ENCODE results near the gene BRCC3. TPM values are rescaled to one million over a fixed set of nuclear protein-coding genes. Genes with fewer than 3 reads are reported as not detected.
A peak's percentile ranks its signal among the peaks of the same experiment; 100 is the strongest.

The BRCC3 gene
- total and polyA plus RNA-seq, 2 of the 13 experiments (the other 11 are each of a cell fraction or from before 2014, with no cell fraction given), result 19.8 to 24.3 TPM

DNA sequence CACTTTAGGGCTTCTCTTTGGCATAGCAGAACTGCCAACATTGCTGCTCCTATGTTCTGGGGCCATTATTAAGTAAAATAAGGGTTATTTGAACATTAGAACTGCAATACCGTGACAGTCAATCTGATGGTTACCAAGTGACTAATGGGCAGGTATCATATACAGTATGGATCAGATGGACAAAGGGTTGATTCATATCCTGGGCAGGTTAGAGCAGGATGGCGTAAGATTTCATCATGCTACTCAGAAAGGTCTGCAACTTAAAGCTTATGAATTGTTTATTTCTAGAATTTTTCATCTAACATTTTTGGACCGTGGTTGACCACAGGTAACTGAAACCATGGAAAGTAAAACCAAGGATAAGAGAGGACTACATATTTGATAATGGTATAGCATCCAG lies 40.9 kb downstream of the BRCC3 start:
- no peak for FAIRE-seq
- H3K27me3 ChIP-seq (ENCODE audit: control insufficient read depth in 1 of 2, insufficient read depth in 2 of 2, low read length in 2 of 2), result no peaks in the 10 kb centered on the region
- ChIA-PET CTCF (ENCODE audit: low intra/inter-chr PET ratio, low total read pairs) (no interaction called here), POLR2A (no interaction called here)
- H4K20me1 ChIP-seq (ENCODE audit: insufficient read depth, low read length), result no peaks in the 10 kb centered on the region
- H3K4me1 ChIP-seq (ENCODE audit: insufficient read depth, low read length), result peaks cover 7% of the 10 kb centered on the region; the same call in 1 of the 2 replicates
- intact Hi-C loops (cut with micrococcal nuclease; ENCODE audit: unreplicated experiment), result no loop called here
- in situ Hi-C loops (cut with HindIII; ENCODE audit: extremely low pct_ligation_motif_present, low pct_unique_long_range_greater_than_20kb), result no loop called here
- no peak overlapping the region for H3K4me3 ChIP-seq (replicated peaks in 1 of 3; ENCODE audit: insufficient read depth in 1 of 3, low read depth in 2 of 3, low read length in 3 of 3)
- H3K9me3 ChIP-seq (ENCODE audit: low read length), result no peaks in the 10 kb centered on the region
- H3K27ac ChIP-seq (ENCODE audit: extremely low read length, insufficient read depth, low read length), result no peak overlapping the region
- no peak overlapping the region for H3K9ac ChIP-seq (ENCODE audit: insufficient read depth, low read depth, low read length)
- 100% methylated on average over 3 of the region's 3 CpGs for WGBS (ENCODE audit: low lambda C conversion rate)
- BruUV-seq (replicated peaks), result no TSS peak
- DNase-seq (ENCODE audit: low spot score), result no peak
- no peak for ATAC-seq
- H3K36me3 ChIP-seq (replicated peaks in 1 of 2; ENCODE audit: control insufficient read depth in 1 of 2, insufficient read depth in 2 of 2, low read length in 2 of 2), result peaks cover 1 to 3% of the 10 kb centered on the region in 2 experiments; a peak in 3 of 5 replicates
- H2AFZ ChIP-seq (ENCODE audit: low read length), result no peak overlapping the region
- TF ChIP-seq ZNF331 (CRISPR knock-in tag; IDR thresholded peaks at IDR 0.05), result no peak
- TF ChIP-seq CEBPG (CRISPR knock-in tag; IDR thresholded peaks at IDR 0.05), result peak; percentile 43; the same call in 1 of the 2 replicates
- TF ChIP-seq CEBPB (IDR thresholded peaks at IDR 0.05; ENCODE audit: borderline replicate concordance, low read depth, low read length), result 0 out of 2 replicates have a peak, but pooled peaks have one; percentile 18
- no peak for TF ChIP-seq EP300 (IDR thresholded peaks at IDR 0.05; ENCODE audit: low read depth in 2 of 2, low read length in 2 of 2)
- TF ChIP-seq EP300 (CRISPR knock-in tag; IDR thresholded peaks at IDR 0.05; ENCODE audit: borderline replicate concordance), result no peak
- no peak for TF ChIP-seq LCORL (IDR thresholded peaks at IDR 0.05)
- TF ChIP-seq LCORL (CRISPR knock-in tag; IDR thresholded peaks at IDR 0.05), result no peak
- TF ChIP-seq FOSL2 (CRISPR knock-in tag; IDR thresholded peaks at IDR 0.05), result 0 out of 2 replicates have a peak, but pooled peaks have one; percentile 17
- TF ChIP-seq, protein P1, sequence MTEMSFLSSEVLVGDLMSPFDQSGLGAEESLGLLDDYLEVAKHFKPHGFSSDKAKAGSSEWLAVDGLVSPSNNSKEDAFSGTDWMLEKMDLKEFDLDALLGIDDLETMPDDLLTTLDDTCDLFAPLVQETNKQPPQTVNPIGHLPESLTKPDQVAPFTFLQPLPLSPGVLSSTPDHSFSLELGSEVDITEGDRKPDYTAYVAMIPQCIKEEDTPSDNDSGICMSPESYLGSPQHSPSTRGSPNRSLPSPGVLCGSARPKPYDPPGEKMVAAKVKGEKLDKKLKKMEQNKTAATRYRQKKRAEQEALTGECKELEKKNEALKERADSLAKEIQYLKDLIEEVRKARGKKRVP (CRISPR knock-in tag; IDR thresholded peaks at IDR 0.05), result peak in 1 of 2 experiments; percentile 87; a peak in 2 of 4 replicates
- H3K4me2 ChIP-seq (ENCODE audit: low read depth, low read length), result no peak overlapping the region
- H3K79me2 ChIP-seq (ENCODE audit: insufficient read depth, low read length), result no peaks in the 10 kb centered on the region

DNA sequence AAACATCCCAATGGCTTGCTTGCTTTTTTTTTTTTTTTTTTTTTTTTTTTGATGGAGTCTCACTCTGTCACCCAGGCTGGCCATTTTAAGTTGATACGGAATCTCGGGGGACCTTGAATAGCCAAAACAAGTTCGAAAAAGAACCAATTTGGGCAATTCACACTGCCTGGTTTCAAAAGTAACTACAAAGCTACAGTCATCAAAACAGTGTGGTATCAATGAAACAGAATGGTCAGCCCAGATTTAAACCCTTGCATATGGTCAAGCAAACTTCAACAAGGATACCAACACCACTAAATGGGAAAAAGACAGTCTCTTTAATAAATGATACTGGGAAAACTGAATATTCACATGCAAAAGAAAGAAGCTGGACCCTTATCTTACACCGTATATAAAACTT lies 41.8 kb downstream of the BRCC3 start:
- TF ChIP-seq JUND (CRISPR knock-in tag; IDR thresholded peaks at IDR 0.05) (no peak), ZNF24 (IDR thresholded peaks at IDR 0.05) (no peak), SKI (IDR thresholded peaks at IDR 0.05; ENCODE audit: partially characterized antibody) (no peak), FOXP1 (IDR thresholded peaks at IDR 0.05) (no peak), FOXP1 (CRISPR knock-in tag; IDR thresholded peaks at IDR 0.05) (no peak), RFX1 (IDR thresholded peaks at IDR 0.05) (no peak), MAFK (conservative IDR thresholded peaks at IDR 0.05 in 1 of 2, IDR thresholded peaks at IDR 0.05 in 1 of 2; ENCODE audit: low read length in 2 of 2) (no peak), ATM (IDR thresholded peaks at IDR 0.05; ENCODE audit: borderline replicate concordance) (no peak), HDAC1 (CRISPR knock-in tag; IDR thresholded peaks at IDR 0.05) (no peak)
- TF ChIP-seq, protein P2, sequence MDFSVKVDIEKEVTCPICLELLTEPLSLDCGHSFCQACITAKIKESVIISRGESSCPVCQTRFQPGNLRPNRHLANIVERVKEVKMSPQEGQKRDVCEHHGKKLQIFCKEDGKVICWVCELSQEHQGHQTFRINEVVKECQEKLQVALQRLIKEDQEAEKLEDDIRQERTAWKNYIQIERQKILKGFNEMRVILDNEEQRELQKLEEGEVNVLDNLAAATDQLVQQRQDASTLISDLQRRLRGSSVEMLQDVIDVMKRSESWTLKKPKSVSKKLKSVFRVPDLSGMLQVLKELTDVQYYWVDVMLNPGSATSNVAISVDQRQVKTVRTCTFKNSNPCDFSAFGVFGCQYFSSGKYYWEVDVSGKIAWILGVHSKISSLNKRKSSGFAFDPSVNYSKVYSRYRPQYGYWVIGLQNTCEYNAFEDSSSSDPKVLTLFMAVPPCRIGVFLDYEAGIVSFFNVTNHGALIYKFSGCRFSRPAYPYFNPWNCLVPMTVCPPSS (IDR thresholded peaks at IDR 0.05), result no peak
- in situ Hi-C loops (cut with HindIII; ENCODE audit: extremely low pct_ligation_motif_present, low pct_unique_long_range_greater_than_20kb), result no loop called here

More for the DNA sequence above, 41.8 kb downstream of the BRCC3 start:
- peaks cover 1 to 3% of the 10 kb centered on the region in 2 experiments; a peak in 3 of 5 replicates for H3K36me3 ChIP-seq (replicated peaks in 1 of 2; ENCODE audit: control insufficient read depth in 1 of 2, insufficient read depth in 2 of 2, low read length in 2 of 2)
- intact Hi-C loops (cut with micrococcal nuclease; ENCODE audit: unreplicated experiment), result no loop called here
- no peaks in the 10 kb centered on the region for H3K9me3 ChIP-seq (ENCODE audit: low read length)
- ChIA-PET CTCF (ENCODE audit: low intra/inter-chr PET ratio, low total read pairs) (no interaction called here), POLR2A (interaction anchor here (0.7 kb wide), 1 partner anchor 1226 kb away, joined by 4 read pairs; no protein-coding TSS in a partner anchor)
- no peak for DNase-seq (ENCODE audit: low spot score)
- no TSS peak for BruUV-seq (replicated peaks)
- H4K20me1 ChIP-seq (ENCODE audit: insufficient read depth, low read length), result no peaks in the 10 kb centered on the region
- no peaks in the 10 kb centered on the region for H3K27me3 ChIP-seq (ENCODE audit: control insufficient read depth in 1 of 2, insufficient read depth in 2 of 2, low read length in 2 of 2)
- no peak overlapping the region for H3K4me3 ChIP-seq (replicated peaks in 1 of 3; ENCODE audit: insufficient read depth in 1 of 3, low read depth in 2 of 3, low read length in 3 of 3)
- H3K4me1 ChIP-seq (ENCODE audit: insufficient read depth, low read length), result peaks cover 7% of the 10 kb centered on the region; the same call in 1 of the 2 replicates
- H3K9ac ChIP-seq (ENCODE audit: insufficient read depth, low read depth, low read length), result no peak overlapping the region
- no peaks in the 10 kb centered on the region for H3K79me2 ChIP-seq (ENCODE audit: insufficient read depth, low read length)
- H2AFZ ChIP-seq (ENCODE audit: low read length), result no peak overlapping the region
- no peak for FAIRE-seq
- WGBS (ENCODE audit: low lambda C conversion rate), result 98% methylated on average over 4 of the region's 4 CpGs
- H3K4me2 ChIP-seq (ENCODE audit: low read depth, low read length), result no peak overlapping the region
- ATAC-seq, result no peak
- H3K27ac ChIP-seq (ENCODE audit: extremely low read length, insufficient read depth, low read length), result no peak overlapping the region

Measured in HepG2 (cell line).